Muscle layer of duodenum (tissue), 2 donors: ENCODE measurements around the gene ARID3A.
A peak's percentile ranks its signal among the peaks of the same experiment; 100 is the strongest.

Experiments used
- H3K27ac ChIP-seq: one replicate; pipeline ENCODE4 v1.7.0; 2013; ENCODE audit warnings: mild to moderate bottlenecking, low read length
- H3K27me3 ChIP-seq: one replicate; pipeline ENCODE4 v1.7.0; 2013; ENCODE audit warnings: low read depth, mild to moderate bottlenecking, control low read depth, low read length
- H3K36me3 ChIP-seq, 2 donors: one replicate each; pipeline ENCODE4 v1.7.0; 2013; ENCODE audit warnings: low read length in 2 of 2, control low read depth in 1 of 2, mild to moderate bottlenecking in 1 of 2; ENCODE audit not compliant: insufficient read depth in 2 of 2, control insufficient read depth in 1 of 2
- H3K4me1 ChIP-seq, 2 donors: one replicate each; pipeline ENCODE4 v1.7.0; 2013; ENCODE audit warnings: low read length in 2 of 2, mild to moderate bottlenecking in 2 of 2, control low read depth in 1 of 2, moderate library complexity in 1 of 2; ENCODE audit not compliant: insufficient read depth in 2 of 2, control insufficient read depth in 1 of 2
- H3K4me3 ChIP-seq, 2 donors: one replicate each; pipeline ENCODE4 v1.7.0; 2013; ENCODE audit warnings: low read length in 2 of 2, low read depth in 1 of 2, mild to moderate bottlenecking in 1 of 2
- H3K9me3 ChIP-seq, 2 donors: one replicate each; pipeline ENCODE4 v1.7.0; 2013; ENCODE audit warnings: low read length in 2 of 2, control low read depth in 1 of 2, mild to moderate bottlenecking in 1 of 2; ENCODE audit not compliant: control insufficient read depth in 1 of 2
- donor health status: healthy.

ARID3A gene

DNA sequence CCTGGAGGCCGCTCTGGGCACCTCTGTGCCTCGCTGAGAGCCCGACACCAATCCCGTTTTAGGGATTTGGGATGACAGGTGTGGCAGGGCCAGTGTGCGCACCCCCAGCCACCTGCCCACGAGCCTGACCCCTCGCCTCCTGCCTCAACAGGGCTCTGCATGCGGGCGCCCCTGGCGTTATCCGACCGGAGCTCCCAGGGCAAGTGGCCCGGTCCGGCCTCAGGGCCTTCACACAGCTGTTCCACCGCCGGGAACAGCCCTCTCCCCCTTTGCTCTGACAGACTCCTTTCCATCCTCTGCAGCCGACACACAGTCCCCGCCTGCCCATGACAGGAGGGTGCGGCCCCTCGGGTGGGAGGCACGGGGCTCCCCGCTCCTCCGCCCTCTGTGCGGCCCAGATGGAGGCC is 51.2 kb downstream of the ARID3A start:
- H3K27me3 ChIP-seq, result no peaks in the 10 kb centered on the region
- H3K36me3 ChIP-seq, result no peaks in the 10 kb centered on the region

DNA sequence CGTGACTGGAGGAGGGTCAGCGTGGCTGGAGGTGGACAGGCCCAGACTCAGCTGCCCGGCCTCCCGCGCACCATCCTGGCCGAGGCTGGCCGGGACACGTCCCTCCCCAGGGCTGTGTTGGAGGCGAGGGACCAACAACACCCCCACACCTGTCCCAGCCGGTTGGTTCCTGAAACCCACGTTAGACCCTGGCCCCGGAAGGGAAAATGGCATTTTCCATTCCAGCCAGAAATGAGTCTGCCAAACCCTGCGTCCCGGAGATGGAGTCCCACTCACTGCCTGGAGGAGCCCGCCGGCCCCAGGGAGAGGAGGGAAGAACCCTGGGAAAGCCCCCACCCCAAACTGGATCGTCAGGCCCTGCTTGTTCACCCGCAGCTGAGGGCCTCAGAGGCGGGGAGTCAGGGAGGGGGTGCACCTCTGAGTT is 53.5 kb downstream of the ARID3A start:
- H3K36me3 ChIP-seq, result no peaks in the 10 kb centered on the region
- H3K4me3 ChIP-seq, result no peak overlapping the region
- no peaks in the 10 kb centered on the region for H3K9me3 ChIP-seq
- H3K27ac ChIP-seq, result no peak overlapping the region
- no peaks in the 10 kb centered on the region for H3K27me3 ChIP-seq
- H3K4me1 ChIP-seq, result peaks cover 0 to 12% of the 10 kb centered on the region in 2 donors

More for the DNA sequence above, 51.2 kb downstream of the ARID3A start:
- no peak overlapping the region for H3K4me3 ChIP-seq
- H3K9me3 ChIP-seq, result no peaks in the 10 kb centered on the region
- no peak overlapping the region for H3K27ac ChIP-seq
- H3K4me1 ChIP-seq, result no peaks in the 10 kb centered on the region

DNA sequence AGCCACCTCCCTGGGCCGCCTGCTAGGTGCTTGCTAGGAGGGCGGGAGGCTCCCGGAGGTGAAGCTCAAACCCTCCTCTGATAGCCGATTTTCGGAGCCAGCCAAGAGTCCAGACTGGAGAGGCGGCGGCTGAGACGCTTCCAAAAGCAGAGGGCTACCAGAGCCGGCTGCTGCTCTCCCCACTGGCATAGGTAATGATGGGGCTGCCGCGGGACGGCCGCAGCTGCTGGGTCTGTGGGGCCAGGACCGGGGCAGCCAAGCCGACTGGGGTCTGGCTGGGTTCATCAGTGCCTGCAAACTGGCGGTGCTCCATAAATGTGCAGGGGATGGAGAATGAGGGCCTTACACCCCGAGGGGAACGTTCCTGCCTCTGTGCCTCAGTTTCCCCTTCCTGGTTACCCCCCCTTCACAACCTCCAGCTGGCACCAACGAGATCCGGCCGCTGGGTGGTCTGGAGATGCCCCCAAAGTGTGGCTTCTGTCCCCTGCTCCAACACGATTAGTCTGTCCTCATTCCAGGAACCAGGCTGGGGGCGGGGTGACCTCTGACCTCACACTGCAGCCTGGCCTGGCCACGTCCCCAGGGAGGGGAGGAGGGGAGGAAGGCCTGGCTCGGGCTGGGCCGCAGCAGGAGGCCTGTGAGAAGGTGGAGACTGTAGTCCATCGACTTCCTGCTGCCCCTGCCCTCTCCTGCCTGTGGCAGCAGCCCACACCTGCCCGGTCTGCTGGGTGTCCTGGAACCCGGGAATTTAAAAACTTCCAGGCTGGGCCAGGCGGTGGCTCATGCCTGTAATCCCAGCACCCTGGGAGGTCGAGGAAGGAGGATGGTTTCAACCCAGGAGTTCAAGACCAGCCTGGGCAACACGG is 54.5 kb downstream of the ARID3A start:
- Histone ChIP-seq H3K27ac (no peak overlapping the region), H3K27me3 (no peaks in the 10 kb centered on the region), H3K9me3 (no peaks in the 10 kb centered on the region), H3K36me3 (no peaks in the 10 kb centered on the region), H3K4me1 (peaks cover 0 to 21% of the 10 kb centered on the region in 2 donors), H3K4me3 (no peak overlapping the region)

DNA sequence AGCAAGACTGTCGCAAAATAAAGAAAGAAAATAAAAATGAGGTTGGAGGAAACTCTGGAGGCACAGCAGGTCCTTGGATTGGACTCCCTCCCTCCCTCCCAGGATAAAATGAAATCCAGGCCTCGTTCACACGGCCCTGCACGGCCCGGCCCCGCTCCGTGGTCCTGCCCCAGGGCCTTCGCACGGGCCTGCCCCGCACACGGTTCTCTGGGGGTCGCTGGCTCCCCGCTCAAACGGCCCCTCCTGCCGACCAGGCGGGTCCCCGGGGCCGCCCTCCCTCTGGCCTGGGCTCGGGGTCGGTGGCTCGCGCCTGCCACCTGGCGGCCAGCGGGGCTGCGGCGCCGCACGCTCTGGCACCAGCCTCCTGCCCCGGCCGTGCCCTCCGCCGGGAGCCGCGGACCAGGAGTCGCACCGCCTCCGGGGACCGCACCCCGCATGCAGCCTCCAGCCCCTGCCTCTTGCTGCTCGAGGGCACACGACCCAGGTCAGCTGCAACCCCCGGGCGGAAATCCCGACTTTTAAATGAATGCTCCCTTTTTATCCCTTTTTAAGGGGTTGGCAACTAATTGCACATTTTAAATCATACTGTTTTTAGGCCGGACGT is 56.8 kb downstream of the ARID3A start:
- Histone ChIP-seq H3K9me3 (no peaks in the 10 kb centered on the region), H3K27ac (no peak overlapping the region), H3K4me3 (peak overlapping the region in 1 of 2 donors; percentile 47), H3K36me3 (peaks cover 0 to 19% of the 10 kb centered on the region in 2 donors), H3K27me3 (no peaks in the 10 kb centered on the region), H3K4me1 (peaks cover 0 to 24% of the 10 kb centered on the region in 2 donors)

DNA sequence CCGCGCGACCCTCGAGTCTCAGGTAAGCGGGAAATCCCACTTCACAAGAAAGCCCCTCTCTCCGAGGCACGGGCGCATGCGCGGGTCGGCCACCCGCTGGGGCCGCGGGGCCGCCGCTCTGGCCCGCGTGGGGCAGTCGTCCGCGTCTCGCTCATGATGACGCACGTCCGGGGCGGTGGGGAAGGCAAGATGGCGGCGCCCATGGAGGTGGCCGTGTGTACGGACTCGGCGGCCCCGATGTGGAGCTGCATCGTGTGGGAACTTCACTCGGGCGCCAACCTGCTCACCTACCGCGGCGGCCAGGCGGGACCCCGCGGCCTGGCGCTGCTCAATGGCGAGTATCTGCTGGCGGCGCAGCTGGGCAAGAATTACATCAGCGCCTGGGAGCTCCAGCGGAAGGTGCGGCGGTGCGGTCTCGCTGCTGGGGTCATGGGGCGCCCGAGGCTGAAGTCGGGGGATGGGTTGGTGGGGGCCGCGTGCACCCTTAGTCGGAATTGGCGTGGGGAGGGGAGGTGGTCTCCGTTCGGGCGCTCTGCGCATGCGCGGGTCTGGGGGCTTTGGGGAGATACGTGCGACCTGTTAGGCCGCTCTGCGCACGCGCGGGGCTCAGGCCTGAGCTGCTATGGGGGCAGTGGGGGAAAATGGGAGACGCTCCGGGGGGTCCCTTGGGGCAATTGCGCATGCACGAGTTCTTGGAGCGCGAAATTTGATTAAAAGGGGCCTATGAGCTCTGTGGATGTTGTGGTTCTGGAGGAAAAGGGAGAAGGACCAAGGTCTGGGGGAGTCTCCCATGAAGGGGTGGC is 58.5 kb downstream of the ARID3A start, which contains the start of gene WDR18:
Gene WDR18, plus strand, starts transcription at position 181 of the 803 bp plus-strand sequence. Its CDS starts 9 bp downstream, at position 190.
- Histone ChIP-seq H3K4me1 (peaks cover 0 to 24% of the 10 kb centered on the region in 2 donors), H3K27ac (peak within 1 kb of the TSS; percentile 60), H3K4me3 (peak within 1 kb of the TSS; percentile 76 to 96), H3K27me3 (no peaks in the 10 kb centered on the region), H3K36me3 (peaks cover 4 to 25% of the 10 kb centered on the region in 2 donors), H3K9me3 (no peaks in the 10 kb centered on the region)

DNA sequence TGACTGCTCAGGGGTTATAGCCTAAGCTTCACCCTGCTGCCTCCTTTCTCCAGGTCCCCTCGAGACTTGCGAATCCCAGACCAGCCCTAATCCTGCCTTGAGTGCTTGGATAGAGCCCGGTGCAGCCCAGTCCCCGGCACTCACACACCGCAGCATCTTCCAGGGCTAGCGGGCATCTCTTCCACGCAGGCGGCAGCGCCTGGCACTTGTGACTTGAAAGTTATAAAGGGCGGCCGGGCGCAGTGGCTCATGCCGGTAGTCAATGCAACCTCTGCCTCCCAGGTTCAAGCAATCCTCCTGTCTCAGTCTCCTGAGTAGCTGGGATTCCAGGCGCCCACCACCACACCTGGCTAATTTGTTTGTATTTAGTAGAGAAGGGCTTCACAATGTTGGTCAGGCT is 60.2 kb downstream of the ARID3A start:
- Histone ChIP-seq H3K27me3 (no peaks in the 10 kb centered on the region), H3K9me3 (no peaks in the 10 kb centered on the region), H3K27ac (no peak overlapping the region), H3K36me3 (peaks cover 4 to 41% of the 10 kb centered on the region in 2 donors), H3K4me3 (no peak overlapping the region), H3K4me1 (peaks cover 0 to 24% of the 10 kb centered on the region in 2 donors)

DNA sequence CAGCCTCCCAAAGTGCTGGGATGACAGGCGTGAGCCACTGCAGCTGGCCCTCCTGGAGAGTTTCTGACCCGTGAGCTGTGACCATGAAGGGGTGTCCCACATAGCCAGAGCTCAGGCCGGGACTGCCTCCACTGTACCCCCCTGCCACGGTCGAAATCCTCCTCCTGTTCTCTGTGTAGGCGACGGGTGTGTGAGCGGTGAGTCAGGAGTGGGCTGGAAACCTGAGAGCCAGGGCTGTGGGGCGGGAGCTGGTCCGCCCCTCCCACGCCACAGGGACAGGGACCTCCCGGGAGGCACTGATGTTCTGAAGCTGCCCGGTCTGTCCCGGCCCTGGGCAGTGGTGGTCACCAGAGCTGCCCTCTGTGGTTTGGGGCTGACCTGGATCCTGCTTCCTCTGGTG is 62.2 kb downstream of the ARID3A start:
- Histone ChIP-seq H3K4me3 (no peak overlapping the region), H3K27me3 (no peaks in the 10 kb centered on the region), H3K36me3 (peaks cover 4 to 46% of the 10 kb centered on the region in 2 donors), H3K27ac (no peak overlapping the region), H3K9me3 (no peaks in the 10 kb centered on the region), H3K4me1 (peaks cover 0 to 18% of the 10 kb centered on the region in 2 donors)

DNA sequence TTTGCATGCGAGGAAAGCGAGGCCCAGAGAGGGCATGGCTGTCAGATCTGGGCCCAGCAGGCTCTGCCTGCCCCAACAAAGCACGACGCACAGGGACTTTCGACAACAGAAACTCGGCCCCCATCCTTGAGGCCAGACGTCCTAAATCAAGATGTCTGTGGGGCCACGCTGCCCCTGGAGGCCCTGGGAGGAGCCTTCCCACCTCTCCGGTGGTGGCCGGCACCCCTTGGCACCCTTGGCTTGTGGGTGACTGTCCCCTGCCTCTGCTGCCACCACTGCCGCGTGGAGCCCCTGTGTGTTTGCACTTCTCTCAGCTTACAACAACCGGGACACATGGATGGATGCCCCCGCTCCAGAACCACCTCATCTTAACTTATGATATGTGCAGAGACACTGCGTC is 62.7 kb downstream of the ARID3A start:
- Histone ChIP-seq H3K27ac (no peak overlapping the region), H3K36me3 (peaks cover 4 to 51% of the 10 kb centered on the region in 2 donors), H3K9me3 (no peaks in the 10 kb centered on the region), H3K4me1 (peaks cover 0 to 15% of the 10 kb centered on the region in 2 donors), H3K27me3 (no peaks in the 10 kb centered on the region), H3K4me3 (no peak overlapping the region)

DNA sequence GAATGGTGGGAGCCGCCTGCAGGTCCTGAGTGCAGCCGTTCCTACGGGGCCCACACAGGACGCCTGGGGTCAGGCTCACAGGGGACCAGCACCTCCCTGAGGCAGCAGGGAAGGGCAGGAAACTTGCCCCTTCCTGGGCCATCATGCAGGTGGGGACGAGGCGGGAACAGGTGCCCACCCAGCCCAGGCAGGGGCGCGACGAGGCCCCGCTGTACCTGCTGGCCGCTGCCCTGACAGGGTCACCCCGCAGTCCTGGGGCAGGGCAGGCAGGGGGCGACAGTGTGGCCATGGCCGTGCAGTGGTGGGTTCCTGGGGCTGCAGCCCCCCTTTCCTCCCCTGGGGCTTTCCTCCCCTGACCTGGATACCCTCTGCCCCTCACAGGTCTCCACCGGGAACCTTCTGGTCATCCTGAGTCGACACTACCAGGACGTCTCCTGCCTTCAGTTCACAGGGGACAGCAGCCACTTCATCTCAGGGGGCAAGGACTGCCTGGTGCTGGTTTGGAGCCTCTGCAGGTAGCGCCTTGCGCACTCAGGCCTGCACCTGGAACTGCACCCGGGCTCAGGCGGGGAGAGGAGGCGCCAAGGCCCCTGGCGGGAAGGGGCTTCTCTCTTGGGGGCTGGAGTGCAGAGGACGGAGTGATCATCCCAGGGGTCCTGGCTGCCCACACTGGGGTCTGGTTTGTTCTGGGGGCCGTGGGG is 63.7 kb downstream of the ARID3A start:
- no peaks in the 10 kb centered on the region for H3K9me3 ChIP-seq
- H3K36me3 ChIP-seq, result peaks cover 4 to 61% of the 10 kb centered on the region in 2 donors
- no peaks in the 10 kb centered on the region for H3K27me3 ChIP-seq
- H3K4me1 ChIP-seq, result peaks cover 0 to 12% of the 10 kb centered on the region in 2 donors
- no peak overlapping the region for H3K4me3 ChIP-seq
- H3K27ac ChIP-seq, result no peak overlapping the region

DNA sequence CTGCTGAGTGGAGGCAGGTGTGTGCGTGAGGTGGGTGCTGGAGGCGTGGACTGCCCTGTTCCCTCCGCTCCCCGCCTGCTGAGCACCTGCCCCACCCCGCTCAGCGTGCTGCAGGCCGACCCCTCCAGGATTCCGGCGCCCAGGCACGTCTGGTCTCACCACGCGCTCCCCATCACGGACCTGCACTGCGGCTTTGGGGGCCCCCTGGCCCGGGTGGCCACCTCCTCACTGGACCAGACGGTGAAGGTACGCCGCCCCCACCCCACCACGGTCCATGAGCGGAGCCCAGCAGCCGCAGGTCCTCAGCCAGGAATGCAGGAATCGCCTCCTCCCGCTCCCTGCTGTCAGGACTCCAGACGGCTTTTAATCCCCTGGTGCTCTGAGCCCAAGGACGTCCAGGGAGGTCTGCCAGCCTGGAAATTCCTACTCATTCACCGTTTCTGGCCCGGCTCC is 64.3 kb downstream of the ARID3A start:
- H3K36me3 ChIP-seq, result peaks cover 4 to 65% of the 10 kb centered on the region in 2 donors
- no peaks in the 10 kb centered on the region for H3K27me3 ChIP-seq
- no peak overlapping the region for H3K27ac ChIP-seq
- H3K4me3 ChIP-seq, result no peak overlapping the region
- no peaks in the 10 kb centered on the region for H3K9me3 ChIP-seq
- peaks cover 0 to 6% of the 10 kb centered on the region in 2 donors for H3K4me1 ChIP-seq
